ENCODE measurements around the gene SUPT20H. TPM values are rescaled to one million over a fixed set of nuclear protein-coding genes. Genes with fewer than 3 reads are reported as not detected.
A peak's percentile ranks its signal among the peaks of the same experiment; 100 is the strongest.

Gene SUPT20H
- total RNA-seq, 1 experiment from 2014 or later, result 42.9 TPM

DNA sequence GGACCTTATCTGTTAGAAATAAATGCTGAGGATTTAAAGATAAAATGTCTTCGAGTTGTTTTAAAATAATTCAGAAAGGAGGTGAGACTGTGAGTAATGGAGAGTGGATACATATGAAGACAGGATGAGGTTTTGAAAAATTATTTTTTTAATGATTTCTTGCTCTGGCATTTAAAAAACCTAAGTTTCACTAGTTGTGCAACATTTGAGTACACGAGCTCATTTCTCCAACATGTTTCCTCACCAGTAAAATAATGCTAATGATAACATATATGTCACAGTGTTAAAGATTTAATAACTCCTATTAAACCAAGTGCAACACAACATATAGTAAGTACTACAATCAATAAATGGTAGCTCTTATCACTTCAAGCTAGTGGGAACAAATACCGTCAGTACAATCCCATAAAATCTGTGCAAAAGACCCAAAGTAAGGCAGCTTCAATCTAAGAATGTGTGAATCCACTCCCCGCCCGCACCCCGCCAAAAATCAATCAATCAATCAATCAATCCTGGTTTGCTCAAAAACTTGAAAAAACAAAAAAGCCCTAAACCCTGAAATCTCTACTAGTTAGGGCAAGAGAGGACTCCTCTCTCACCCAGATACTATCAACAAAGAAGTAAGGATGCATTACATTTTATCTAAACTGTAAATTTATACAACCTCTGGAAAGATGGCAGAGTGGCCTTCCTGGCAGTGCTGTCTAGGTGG lies 61.6 kb downstream of the SUPT20H start:
- POLR2A ChIA-PET, result no interaction called here
- Histone ChIP-seq H3K27ac (ENCODE audit: low read depth, low read length) (peak overlapping the region; percentile 81; the same call in 1 of the 2 replicates), H4K20me1 (ENCODE audit: insufficient read depth) (no peaks in the 10 kb centered on the region), H3K79me2 (ENCODE audit: insufficient read depth, low read length) (peaks cover 66% of the 10 kb centered on the region), H3K36me3 (ENCODE audit: control insufficient read depth in 1 of 2, insufficient read depth in 2 of 2, low read length in 2 of 2) (peaks cover 13 to 23% of the 10 kb centered on the region in 2 experiments), H3K27me3 (ENCODE audit: insufficient read depth, low read length) (no peaks in the 10 kb centered on the region), H3K9me2 (ENCODE audit: insufficient read depth) (no peaks in the 10 kb centered on the region), H3K4me2 (ENCODE audit: low read length) (peak overlapping the region; percentile 83), H3K4me1 (ENCODE audit: control insufficient read depth in 1 of 2, insufficient read depth in 2 of 2, low read length in 2 of 2) (peaks cover 10 to 17% of the 10 kb centered on the region in 2 experiments; a peak in 3 of 4 replicates), H3K9me3 (ENCODE audit: control insufficient read depth in 1 of 2, insufficient read depth in 1 of 2, low read depth in 1 of 2, low read length in 2 of 2) (no peaks in the 10 kb centered on the region), H3K4me3 (replicated peaks in 1 of 2; ENCODE audit: low read depth in 1 of 2, low read length in 2 of 2) (peak overlapping the region; percentile 97), H3K9ac (ENCODE audit: low read length) (peak overlapping the region; percentile 96), H2AFZ (ENCODE audit: low read depth, low read length, poor library complexity, severe bottlenecking) (no peak overlapping the region)
- TSS peak; percentile 28 for BruUV-seq (replicated peaks)
- TF ChIP-seq SIN3A (IDR thresholded peaks at IDR 0.05; ENCODE audit: low read depth), result no peak
- TF ChIP-seq, protein P1, sequence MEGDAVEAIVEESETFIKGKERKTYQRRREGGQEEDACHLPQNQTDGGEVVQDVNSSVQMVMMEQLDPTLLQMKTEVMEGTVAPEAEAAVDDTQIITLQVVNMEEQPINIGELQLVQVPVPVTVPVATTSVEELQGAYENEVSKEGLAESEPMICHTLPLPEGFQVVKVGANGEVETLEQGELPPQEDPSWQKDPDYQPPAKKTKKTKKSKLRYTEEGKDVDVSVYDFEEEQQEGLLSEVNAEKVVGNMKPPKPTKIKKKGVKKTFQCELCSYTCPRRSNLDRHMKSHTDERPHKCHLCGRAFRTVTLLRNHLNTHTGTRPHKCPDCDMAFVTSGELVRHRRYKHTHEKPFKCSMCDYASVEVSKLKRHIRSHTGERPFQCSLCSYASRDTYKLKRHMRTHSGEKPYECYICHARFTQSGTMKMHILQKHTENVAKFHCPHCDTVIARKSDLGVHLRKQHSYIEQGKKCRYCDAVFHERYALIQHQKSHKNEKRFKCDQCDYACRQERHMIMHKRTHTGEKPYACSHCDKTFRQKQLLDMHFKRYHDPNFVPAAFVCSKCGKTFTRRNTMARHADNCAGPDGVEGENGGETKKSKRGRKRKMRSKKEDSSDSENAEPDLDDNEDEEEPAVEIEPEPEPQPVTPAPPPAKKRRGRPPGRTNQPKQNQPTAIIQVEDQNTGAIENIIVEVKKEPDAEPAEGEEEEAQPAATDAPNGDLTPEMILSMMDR (IDR thresholded peaks at IDR 0.05 in 2 of 3, conservative IDR thresholded peaks at IDR 0.05 in 1 of 3; ENCODE audit: borderline replicate concordance in 1 of 3, insufficient read depth in 1 of 3, low read depth in 2 of 3, low read length in 2 of 3), result no peak
- no peak for TF ChIP-seq TCF7L2 (IDR thresholded peaks at IDR 0.05; ENCODE audit: borderline replicate concordance, extremely low read depth, insufficient read depth, insufficient read length)
- no peak for TF ChIP-seq EZH2 (IDR thresholded peaks at IDR 0.05)
- TF ChIP-seq RAD21 (IDR thresholded peaks at IDR 0.05; ENCODE audit: low read depth), result no peak
- TF ChIP-seq, protein P2, sequence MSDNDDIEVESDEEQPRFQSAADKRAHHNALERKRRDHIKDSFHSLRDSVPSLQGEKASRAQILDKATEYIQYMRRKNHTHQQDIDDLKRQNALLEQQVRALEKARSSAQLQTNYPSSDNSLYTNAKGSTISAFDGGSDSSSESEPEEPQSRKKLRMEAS (IDR thresholded peaks at IDR 0.05), result no peak
- no peak for TF ChIP-seq ZFX (IDR thresholded peaks at IDR 0.05)
- TF ChIP-seq JUND (IDR thresholded peaks at IDR 0.05), result no peak
- TF ChIP-seq, protein P3, sequence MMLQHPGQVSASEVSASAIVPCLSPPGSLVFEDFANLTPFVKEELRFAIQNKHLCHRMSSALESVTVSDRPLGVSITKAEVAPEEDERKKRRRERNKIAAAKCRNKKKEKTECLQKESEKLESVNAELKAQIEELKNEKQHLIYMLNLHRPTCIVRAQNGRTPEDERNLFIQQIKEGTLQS (IDR thresholded peaks at IDR 0.05), result no peak
- no peak for TF ChIP-seq POLR2A (IDR thresholded peaks at IDR 0.05; ENCODE audit: borderline replicate concordance, extremely low read depth, insufficient read depth, insufficient read length)
- no peak for TF ChIP-seq EGR1 (IDR thresholded peaks at IDR 0.05; ENCODE audit: low read depth)
- TF ChIP-seq SP1 (IDR thresholded peaks at IDR 0.05; ENCODE audit: low read depth), result no peak
- TF ChIP-seq ELF1 (IDR thresholded peaks at IDR 0.05; ENCODE audit: borderline replicate concordance, low read depth), result no peak
- TF ChIP-seq YY1 (IDR thresholded peaks at IDR 0.05; ENCODE audit: extremely low read depth, insufficient replicate concordance, low read depth, low read length), result no peak
- TF ChIP-seq ZNF274 (IDR thresholded peaks at IDR 0.05; ENCODE audit: low read depth, low read length), result no peak
- RAD21 ChIA-PET (ENCODE audit: low non-redundant PET in 1 of 2, low total read pairs in 2 of 2, uncharacterized antibody in 2 of 2, unreplicated experiment in 2 of 2), result no interaction called here
- ATAC-seq (no peak), DNase-seq (ENCODE audit: low read depth, low spot score) (no peak)
- CTCF ChIA-PET, result no interaction called here
- intact Hi-C loops (cut with micrococcal nuclease), result loop anchor here (5.0 kb wide), 1 partner anchor 716 kb away; no protein-coding TSS in a partner anchor
